K562 (cell line): Measurements from ENCODE around the gene ALOXE3. TPM values are rescaled to one million over a fixed set of nuclear protein-coding genes. Genes with fewer than 3 reads are reported as not detected.

Experiments used
- ATAC-seq: fragments of 200-7000 bp; cut with Tn5 transposase; 3 replicates; pipeline ENCODE4 v1.9.1; 2020; ENCODE audit warnings: moderate library complexity
- BruUV-seq: library from RNA; stranded (reverse); fragments of 400-500 nt; replicated peaks from 2 replicates; lab custom pipeline; 2021; lab: Mats Ljungman, UMichigan
- CTCF ChIA-PET: fragments of 300-600 bp; formaldehyde crosslinking; extraction: SDS; loops from one replicate; lab custom pipeline; 2021; ENCODE audit warnings: low intra/inter-chr PET ratio; lab: Yijun Ruan, JAX
- POLR2A ChIA-PET: fragments of 300-600, 350-650 bp; sonication (Branson Sonifier 250); formaldehyde crosslinking; extraction: SDS; loops from one replicate; lab custom pipeline; 2021; ENCODE audit warnings: antibody characterized with exemption, inconsistent platforms; lab: Yijun Ruan, JAX
- DNase-seq, 4 experiments: peaks; one replicate each; pipeline versions ENCODE4 v3.0.0 to v3.0.0-alpha.2; 2011 to 2018; ENCODE audit warnings: low spot score in 3 of 4, mixed read lengths in 3 of 4; ENCODE audit errors: extremely low read depth in 1 of 4
- FAIRE-seq: peaks from 2 replicates; lab custom pipeline; 2011; peaks lifted over from hg19 to GRCh38; lab: Jason Lieb, UNC
- H2AFZ ChIP-seq: 2 replicates; pipeline ENCODE4 v1.6.0; 2011; ENCODE audit warnings: low read depth, low read length, control low read depth, inconsistent platforms
- H3K27ac ChIP-seq: fragments of 200-600 bp; 3 replicates; pipeline ENCODE4 v1.8.0; 2011; ENCODE audit warnings: low read depth, mild to moderate bottlenecking, control low read depth, inconsistent platforms, low read length, moderate library complexity, mixed read lengths; ENCODE audit errors: extremely low read depth
- H3K27me3 ChIP-seq, 2 experiments: fragments of 300-600 bp in 1 of 2; 2 replicates in 1 of 2; 3 replicates in 1 of 2; pipeline versions ENCODE4 v1.6.0 to v1.8.0; 2011; ENCODE audit warnings: inconsistent platforms in 2 of 2, low read length in 2 of 2, mild to moderate bottlenecking in 1 of 2, mixed read lengths in 1 of 2, moderate library complexity in 1 of 2; ENCODE audit not compliant: control insufficient read depth in 2 of 2, insufficient read depth in 2 of 2
- H3K36me3 ChIP-seq: fragments of 300-600 bp; 3 replicates; pipeline ENCODE4 v1.8.0; 2011; ENCODE audit warnings: mild to moderate bottlenecking, low read length, inconsistent platforms; ENCODE audit not compliant: control insufficient read depth, insufficient read depth
- H3K4me1 ChIP-seq, 2 experiments: fragments of 200-600 bp in 1 of 2; replicated peaks in 1 of 2; 2 replicates in 1 of 2; 3 replicates in 1 of 2; pipeline versions ENCODE4 v1.5.1 to v1.8.0; 2011; ENCODE audit warnings: inconsistent platforms in 2 of 2, low read length in 2 of 2, mild to moderate bottlenecking in 1 of 2, mixed read lengths in 1 of 2, moderate library complexity in 1 of 2; ENCODE audit not compliant: control insufficient read depth in 2 of 2, insufficient read depth in 2 of 2
- H3K4me2 ChIP-seq: 2 replicates; pipeline ENCODE4 v1.6.1; 2011; ENCODE audit warnings: low read length, control low read depth, inconsistent platforms, mixed read lengths; ENCODE audit not compliant: insufficient read depth
- H3K4me3 ChIP-seq: fragments of 200-600 bp; sonication (generic), shearing (Covaris generic); 2 replicates; pipeline ENCODE4 v1.5.1; 2016; ENCODE audit warnings: control low read depth, inconsistent platforms
- H3K79me2 ChIP-seq: fragments of 200-600 bp; 3 replicates; pipeline ENCODE4 v1.8.0; 2011; ENCODE audit warnings: low read length, inconsistent platforms; ENCODE audit not compliant: control insufficient read depth, insufficient read depth
- H3K9ac ChIP-seq, 2 experiments: 2 replicates each; pipeline versions ENCODE4 v1.6.0 to v1.6.1; 2011; ENCODE audit warnings: low read depth in 2 of 2, low read length in 2 of 2, control low read depth in 1 of 2, inconsistent platforms in 1 of 2, mild to moderate bottlenecking in 1 of 2, mixed read lengths in 1 of 2; ENCODE audit not compliant: insufficient read depth in 1 of 2
- H3K9me1 ChIP-seq: one replicate; pipeline ENCODE4 v1.6.0; 2011; ENCODE audit warnings: inconsistent platforms, mild to moderate bottlenecking, low read length, moderate library complexity; ENCODE audit not compliant: control insufficient read depth, insufficient read depth
- H3K9me3 ChIP-seq: replicated peaks from 2 replicates; pipeline ENCODE4 v1.5.1; 2011; ENCODE audit warnings: low read depth, low read length, inconsistent platforms; ENCODE audit not compliant: control insufficient read depth, insufficient read depth
- H4K20me1 ChIP-seq: replicated peaks from 2 replicates; pipeline ENCODE4 v1.6.1; 2011; ENCODE audit warnings: low read length, inconsistent platforms, mixed read lengths; ENCODE audit not compliant: control insufficient read depth, insufficient read depth
- BCLAF1 ChIP-seq, 2 experiments: fragments of 450-650 bp in 1 of 2; IDR thresholded peaks; 2 replicates each; pipeline ENCODE4 v1.6.1; 2011 to 2017; ENCODE audit warnings: low read depth in 2 of 2, antibody characterized with exemption in 1 of 2, borderline replicate concordance in 1 of 2, low read length in 1 of 2, mild to moderate bottlenecking in 1 of 2, mixed read lengths in 1 of 2; ENCODE audit not compliant: control insufficient read depth in 1 of 2
- HNRNPLL ChIP-seq: fragments of 200-400 bp; formaldehyde crosslinking; IDR thresholded peaks from 2 replicates; pipeline ENCODE4 v1.6.1; 2017; ENCODE audit warnings: low read length, low read depth, mild to moderate bottlenecking; ENCODE audit not compliant: poor library complexity, severe bottlenecking
- KLF16 ChIP-seq: IDR thresholded peaks from 2 replicates; pipeline ENCODE4 v1.6.1; 2016; ENCODE audit warnings: antibody characterized with exemption
- PHF8 ChIP-seq: fragments of 200-600 bp; sonication (generic); IDR thresholded peaks from 2 replicates; pipeline ENCODE4 v1.6.1; 2012; ENCODE audit warnings: mixed run types, mild to moderate bottlenecking, inconsistent platforms, low read length, moderate library complexity, borderline replicate concordance
- SMC3 ChIP-seq: conservative IDR thresholded peaks from 2 replicates; pipeline ENCODE4 v1.6.1; 2011; ENCODE audit warnings: low read depth, low read length, improper control_type of control experiment; ENCODE audit not compliant: insufficient read depth
- STAT5B ChIP-seq: fragments of 250-450 bp; sonication (Bioruptor Pico); IDR thresholded peaks from 2 replicates; pipeline ENCODE4 v1.8.0; 2021; ENCODE audit warnings: mild to moderate bottlenecking, inconsistent platforms
- TAF1 ChIP-seq: IDR thresholded peaks from 2 replicates; pipeline ENCODE4 v1.6.1; 2011; ENCODE audit warnings: mild to moderate bottlenecking, low read length, moderate library complexity; ENCODE audit not compliant: insufficient read depth, control insufficient read depth, severe bottlenecking; ENCODE audit errors: extremely low read depth
- TAF15 ChIP-seq: fragments of 200-400 bp; formaldehyde crosslinking; IDR thresholded peaks from 2 replicates; pipeline ENCODE4 v1.6.1; 2017; ENCODE audit warnings: mild to moderate bottlenecking, low read depth, low read length, moderate library complexity
- TCF7 ChIP-seq: sonication (generic); IDR thresholded peaks from 2 replicates; pipeline ENCODE4 v1.6.1; 2016; ENCODE audit warnings: antibody characterized with exemption, borderline replicate concordance
- ZNF354B ChIP-seq: fragments of 250-450 bp; sonication (Bioruptor Pico); IDR thresholded peaks from 2 replicates; pipeline ENCODE4 v1.4.0; 2020
- ZNF512 ChIP-seq: IDR thresholded peaks from 2 replicates; pipeline ENCODE4 v1.6.1; 2016; ENCODE audit warnings: missing genetic modification characterization, missing compliant biosample characterization
- WGBS: fragments of 100-300 bp; shearing (Covaris generic); methylation state at CpG from one replicate; pipeline ENCODE4 v1.1.6; 2016; ENCODE audit warnings: low coverage, mixed read lengths; ENCODE audit not compliant: insufficient coverage; ENCODE audit errors: missing lambda C conversion rate; 5-methylcytosine and 5-hydroxymethylcytosine counted together
- in situ Hi-C: fragments of 300-500 bp; cut with MboI; formaldehyde crosslinking; loops from 4 replicates; pipeline ENCODE4 v1.15.0; 2018; ENCODE audit warnings: inconsistent platforms, mixed read lengths
- intact Hi-C: fragments of 100-400 bp; cut with micrococcal nuclease; formaldehyde crosslinking; loops from 2 replicates; pipeline ENCODE4 v1.14.2; 2022
- polyA plus RNA-seq, 8 experiments: library from polyadenylated mRNA; depleted of rRNA in 4 of 8; stranded (reverse) in 5 of 8; unstranded in 3 of 8; fragments of >200 nt; fragmentation: Nextera tagmentation in 2 of 8; fragmentation: Illumina TruSeq in 1 of 8; extraction: Ambion mirVana in 2 of 8; extraction: Trizol in 1 of 8; gene quantifications; 2 replicates each; pipeline versions ENCODE4 v1.2.1 to v1.2.3, GENCODE V29; 2011 to 2014; ENCODE audit warnings: inconsistent platforms in 1 of 8, missing spikeins in 1 of 8
- total RNA-seq, 7 experiments: library from RNA; depleted of rRNA in 6 of 7; stranded (reverse); fragments of >200 nt in 6 of 7; fragmentation: Illumina TruSeq in 2 of 7; extraction: Trizol in 2 of 7; gene quantifications; 2 replicates each; pipeline versions ENCODE4 v1.2.1 to v1.2.3, GENCODE V29; 2011 to 2021; ENCODE audit warnings: low replicate concordance in 1 of 7

Gene ALOXE3
- total and polyA plus RNA-seq, 9 of the 15 experiments (the other 6 are each of a cell fraction or from before 2014, with no cell fraction given), result 0.04 TPM; not detected in 8

GRCh38 chr17:8166731-8167130 is 48.4 kb upstream of the ALOXE3 start:
- DNase-seq (no peak), FAIRE-seq (no peak), ATAC-seq (no peak)
- Histone ChIP-seq H3K9ac (peak overlapping the region in 1 of 2 experiments; percentile 76; a peak in 2 of 4 replicates), H3K4me2 (no peak overlapping the region), H2AFZ (no peak overlapping the region), H4K20me1 (0 out of 2 replicates have a peak, but pooled peaks cover 3% of the 10 kb centered on the region), H3K27ac (no peak overlapping the region), H3K4me1 (peaks cover 19 to 49% of the 10 kb centered on the region in 2 experiments), H3K4me3 (no peak overlapping the region), H3K27me3 (no peaks in the 10 kb centered on the region), H3K36me3 (peaks cover 3% of the 10 kb centered on the region; the same call in 2 of the 3 replicates), H3K9me3 (no peaks in the 10 kb centered on the region), H3K9me1 (peaks cover 2% of the 10 kb centered on the region), H3K79me2 (peaks cover 10% of the 10 kb centered on the region)
- BruUV-seq, result no TSS peak
- in situ Hi-C loops (no loop called here), intact Hi-C loops (no loop called here)
- WGBS, result 76% methylated on average over 4 of the region's 6 CpGs
- POLR2A ChIA-PET, result no interaction called here
- CTCF ChIA-PET, result no interaction called here
- TF ChIP-seq SMC3 (no peak), TAF1 (no peak), TAF15 (no peak), PHF8 (no peak), HNRNPLL (no peak), ZNF354B (CRISPR knock-in tag) (no peak), STAT5B (CRISPR knock-in tag) (no peak), BCLAF1 (IDR thresholded peaks at IDR 0.05; ENCODE audit: borderline replicate concordance in 1 of 2, control insufficient read depth in 1 of 2, low read depth in 2 of 2, low read length in 1 of 2) (no peak), KLF16 (no peak), ZNF512 (tag) (no peak), TCF7 (no peak)
